Measurements from ENCODE around the gene TRIM62.

Gene TRIM62

GRCh38 chr1:33177996-33178540, 3.8 kb downstream of the TRIM62 start:
- no peak for DNase-seq
- Histone ChIP-seq H3K9me3 (no peaks in the 10 kb centered on the region), H3K4me1 (no peaks in the 10 kb centered on the region), H3K27me3 (no peaks in the 10 kb centered on the region), H3K4me3 (ENCODE audit: low read depth, low read length) (no peak overlapping the region), H3K36me3 (no peaks in the 10 kb centered on the region)
- no peak for TF ChIP-seq CTCF (IDR thresholded peaks at IDR 0.05; ENCODE audit: low read depth, low read length)

- Histone ChIP-seq H3K36me3 (no peaks in the 10 kb centered on the region), H3K4me3 (ENCODE audit: low read depth, low read length) (no peak overlapping the region), H3K4me1 (no peaks in the 10 kb centered on the region), H3K9me3 (no peaks in the 10 kb centered on the region), H3K27me3 (no peaks in the 10 kb centered on the region)
- TF ChIP-seq CTCF (IDR thresholded peaks at IDR 0.05; ENCODE audit: low read depth, low read length), result no peak
- no peak for DNase-seq
These were observed 5.0 kb downstream of the TRIM62 start for GRCh38 chr1:33176887-33177286.

- no peak for TF ChIP-seq CTCF (IDR thresholded peaks at IDR 0.05; ENCODE audit: low read depth, low read length)
These were observed 5.4 kb downstream of the TRIM62 start for GRCh38 chr1:33176362-33176850.

DNA sequence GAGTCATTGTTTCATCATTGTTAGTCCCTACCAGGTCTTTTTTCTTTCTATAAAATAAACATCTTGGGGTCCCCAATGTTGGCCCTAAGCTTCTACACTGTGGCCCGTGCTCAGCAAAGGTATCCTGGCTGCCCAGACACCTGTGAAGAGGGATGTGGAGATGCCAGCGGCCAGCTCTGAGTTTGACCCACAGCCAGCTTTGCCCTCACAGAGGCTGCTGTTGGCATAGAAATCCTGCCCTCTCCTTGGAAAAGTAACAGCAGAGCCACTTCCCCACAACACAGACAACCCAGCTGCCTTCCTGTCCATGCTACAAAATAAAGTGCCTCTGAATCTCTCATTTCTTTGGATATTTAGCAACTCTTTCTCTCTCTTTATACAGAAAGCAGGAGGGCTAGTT, 6.0 kb downstream of the TRIM62 start:
- Histone ChIP-seq H3K27me3 (no peaks in the 10 kb centered on the region), H3K4me3 (ENCODE audit: low read depth, low read length) (no peak overlapping the region), H3K4me1 (no peaks in the 10 kb centered on the region), H3K9me3 (no peaks in the 10 kb centered on the region), H3K36me3 (no peaks in the 10 kb centered on the region)
- TF ChIP-seq CTCF (IDR thresholded peaks at IDR 0.05; ENCODE audit: low read depth, low read length), result no peak
- DNase-seq, result no peak

More at GRCh38 chr1:33176362-33176850, 5.4 kb downstream of the TRIM62 start:
- Histone ChIP-seq H3K36me3 (no peaks in the 10 kb centered on the region), H3K4me3 (ENCODE audit: low read depth, low read length) (no peak overlapping the region), H3K27me3 (no peaks in the 10 kb centered on the region), H3K4me1 (no peaks in the 10 kb centered on the region), H3K9me3 (no peaks in the 10 kb centered on the region)
- DNase-seq, result peak; percentile 59

DNA sequence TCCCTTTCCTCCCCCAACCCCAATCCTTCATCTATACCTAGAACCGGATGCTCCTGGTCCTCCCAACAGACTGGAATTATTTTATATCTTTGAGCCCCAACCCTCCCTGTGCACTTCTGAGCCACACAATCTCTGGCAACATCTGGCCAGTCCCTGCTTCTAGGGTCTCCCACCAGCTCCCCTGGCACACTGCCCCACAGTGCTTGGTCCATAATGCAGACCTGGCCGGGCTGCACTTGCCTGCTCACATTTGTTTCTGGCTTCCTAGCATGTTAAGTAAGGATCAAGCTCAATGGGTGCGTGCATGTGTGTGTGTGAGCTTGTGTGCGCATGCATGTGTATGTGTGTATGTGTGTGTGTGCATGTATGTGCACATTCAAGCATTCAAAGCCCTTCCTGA, 8.8 kb downstream of the TRIM62 start:
- TF ChIP-seq CTCF (IDR thresholded peaks at IDR 0.05; ENCODE audit: low read depth, low read length), result no peak
- H3K36me3 ChIP-seq, result no peaks in the 10 kb centered on the region
- no peaks in the 10 kb centered on the region for H3K4me1 ChIP-seq
- H3K27me3 ChIP-seq, result no peaks in the 10 kb centered on the region
- DNase-seq, result no peak
- H3K4me3 ChIP-seq (ENCODE audit: low read depth, low read length), result no peak overlapping the region
- no peaks in the 10 kb centered on the region for H3K9me3 ChIP-seq

DNA sequence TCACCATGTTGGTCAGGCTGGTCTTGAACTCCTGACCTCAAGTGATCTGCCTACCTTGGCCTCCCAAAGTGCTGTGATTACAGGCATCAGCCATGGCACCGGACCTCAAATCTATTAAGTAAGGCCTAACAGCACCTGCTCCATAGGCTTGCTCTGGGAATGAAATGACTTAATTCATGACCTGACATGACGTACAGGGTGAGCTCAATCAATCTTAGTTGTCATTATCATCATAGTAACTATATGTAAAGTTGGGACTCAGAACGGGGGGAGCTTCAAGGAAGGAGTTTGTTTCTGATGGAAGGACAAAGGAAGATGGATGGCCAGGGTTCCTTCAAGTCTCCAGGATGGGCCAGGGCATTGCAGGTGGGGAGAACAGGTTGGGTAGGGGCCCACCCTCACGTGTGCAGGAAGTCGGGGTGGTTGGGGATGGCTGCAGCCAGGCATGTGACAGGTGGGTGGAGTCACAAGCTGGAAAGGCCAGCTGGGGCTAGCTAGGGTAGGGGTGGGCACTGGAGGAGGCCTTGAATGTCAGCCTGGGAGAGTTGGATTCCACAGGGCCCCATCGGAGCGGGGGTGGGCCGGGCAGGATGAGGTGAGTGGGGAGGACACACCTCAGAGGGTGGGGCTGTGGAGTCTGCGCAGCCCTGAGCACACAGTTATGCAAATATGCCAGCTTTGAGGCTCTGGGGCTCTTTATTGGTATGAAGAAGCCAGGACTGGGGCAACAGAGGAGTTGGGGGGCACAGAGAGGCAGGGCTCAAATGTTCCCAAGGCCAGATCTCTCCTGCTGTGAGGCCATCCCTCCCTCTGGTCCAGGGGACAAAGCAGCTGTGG, 9.6 kb downstream of the TRIM62 start:
- no peak for TF ChIP-seq CTCF (IDR thresholded peaks at IDR 0.05; ENCODE audit: low read depth, low read length)
- Histone ChIP-seq H3K36me3 (no peaks in the 10 kb centered on the region), H3K4me3 (ENCODE audit: low read depth, low read length) (no peak overlapping the region), H3K9me3 (no peaks in the 10 kb centered on the region), H3K27me3 (no peaks in the 10 kb centered on the region), H3K4me1 (no peaks in the 10 kb centered on the region)
- no peak for DNase-seq

Data from BE2C (cell line).